ENCODE data around the gene ASB8. TPM values are rescaled to one million over a fixed set of nuclear protein-coding genes. Genes with fewer than 3 reads are reported as not detected.

ASB8 gene
- total and polyA plus RNA-seq, 10 donors = 15.7 to 48.8 (median 38.7) TPM

- Histone ChIP-seq H3K9me3 (peaks cover 0 to 13% (median 4%) of the 10 kb centered on the region in 8 donors), H3K4me3 (peak overlapping the region; percentile 38 to 73 (median 50)), H3K27ac (peak overlapping the region; percentile 91 to 99 (median 97)), H3K27me3 (replicated peaks in 1 of 7) (no peaks in the 10 kb centered on the region), H3K4me1 (peaks cover 10 to 45% (median 36%) of the 10 kb centered on the region in 6 donors), H3K36me3 (no peaks in the 10 kb centered on the region)
- peak; percentile 91 for DNase-seq
- WGBS, 5 donors = 4 to 14% (median 8%) methylated on average over 20 to 26 of the region's 26 CpGs
- no peak for TF ChIP-seq CTCF (IDR thresholded peaks at IDR 0.05 in 8 of 11, conservative IDR thresholded peaks at IDR 0.05 in 3 of 11)
- no peak for TF ChIP-seq POLR2A (IDR thresholded peaks at IDR 0.05)
- TF ChIP-seq POLR2AphosphoS5 (IDR thresholded peaks at IDR 0.05) = no peak
- intact Hi-C loops (cut with DNase I; ENCODE audit: low total_unique reads) = no loop called here
Observed at GRCh38 chr12:48198672-48198971, 41.3 kb upstream of the ASB8 start.

- H3K27ac ChIP-seq = peak overlapping the region; percentile 91 to 99 (median 97)
- peaks cover 0 to 8% (median under 1%) of the 10 kb centered on the region in 8 donors for H3K9me3 ChIP-seq
- 0% methylated on average over 22 to 39 of the region's 39 CpGs for WGBS, 5 donors
- H3K27me3 ChIP-seq (replicated peaks in 1 of 7) = no peaks in the 10 kb centered on the region
- TF ChIP-seq POLR2AphosphoS5 (IDR thresholded peaks at IDR 0.05) (peak; percentile 98 to 100 (median 100)), CTCF (IDR thresholded peaks at IDR 0.05 in 8 of 11, conservative IDR thresholded peaks at IDR 0.05 in 3 of 11) (peak in 2 of 11 experiments; percentile 2 to 6), POLR2A (IDR thresholded peaks at IDR 0.05) (peak; percentile 95 to 98 (median 97))
- peak overlapping the region; percentile 38 to 73 (median 50) for H3K4me3 ChIP-seq
- peaks cover 10 to 50% (median 37%) of the 10 kb centered on the region in 6 donors for H3K4me1 ChIP-seq
- DNase-seq = peak; percentile 99
- intact Hi-C loops (cut with DNase I; ENCODE audit: low total_unique reads) = no loop called here
- no peaks in the 10 kb centered on the region for H3K36me3 ChIP-seq
Observed at GRCh38 chr12:48197971-48198671, 40.8 kb upstream of the ASB8 start.

GRCh38 chr12:48197549-48197970 is 40.2 kb upstream of the ASB8 start:
- H3K9me3 ChIP-seq = peaks cover 0 to 5% (median 0%) of the 10 kb centered on the region in 8 donors
- TF ChIP-seq POLR2AphosphoS5 (IDR thresholded peaks at IDR 0.05) (no peak), POLR2A (IDR thresholded peaks at IDR 0.05) (no peak), CTCF (IDR thresholded peaks at IDR 0.05 in 8 of 11, conservative IDR thresholded peaks at IDR 0.05 in 3 of 11) (peak in 9 of 11 experiments; percentile 32 to 65 (median 48))
- H3K4me3 ChIP-seq = peak overlapping the region; percentile 38 to 73 (median 50)
- no peaks in the 10 kb centered on the region for H3K27me3 ChIP-seq (replicated peaks in 1 of 7)
- peak overlapping the region; percentile 91 to 99 (median 97) for H3K27ac ChIP-seq
- 0 to 1% (median 1%) methylated on average over 10 of the region's 10 CpGs for WGBS, 5 donors
- DNase-seq = no peak
- peaks cover 10 to 55% (median 39%) of the 10 kb centered on the region in 6 donors for H3K4me1 ChIP-seq
- no peaks in the 10 kb centered on the region for H3K36me3 ChIP-seq
- intact Hi-C loops (cut with DNase I; ENCODE audit: low total_unique reads) = no loop called here

- Histone ChIP-seq H3K27me3 (replicated peaks in 1 of 7) (no peaks in the 10 kb centered on the region), H3K9me3 (no peaks in the 10 kb centered on the region), H3K27ac (peak overlapping the region in 1 of 8 donors; percentile 52), H3K4me1 (peaks cover 7 to 39% (median 25%) of the 10 kb centered on the region in 6 donors), H3K36me3 (no peaks in the 10 kb centered on the region), H3K4me3 (no peak overlapping the region)
- no peak for DNase-seq
- WGBS, 5 donors = 63 to 80% (median 71%) methylated on average over 1 of the region's 1 CpG
- intact Hi-C loops (cut with DNase I; ENCODE audit: low total_unique reads) = no loop called here
- TF ChIP-seq POLR2AphosphoS5 (IDR thresholded peaks at IDR 0.05) = no peak
- TF ChIP-seq POLR2A (IDR thresholded peaks at IDR 0.05) = no peak
- no peak for TF ChIP-seq CTCF (IDR thresholded peaks at IDR 0.05 in 8 of 11, conservative IDR thresholded peaks at IDR 0.05 in 3 of 11)
Observed at GRCh38 chr12:48194799-48195201, 37.5 kb upstream of the ASB8 start.

Data from spleen (tissue), 11 donors.